ENCODE results near the gene GREB1. TPM values are rescaled to one million over a fixed set of nuclear protein-coding genes. Genes with fewer than 3 reads are reported as not detected.

GREB1 gene
- total RNA-seq, 4 donors from 2014 or later: 3.1 to 8.8 (median 6.5) TPM

DNA sequence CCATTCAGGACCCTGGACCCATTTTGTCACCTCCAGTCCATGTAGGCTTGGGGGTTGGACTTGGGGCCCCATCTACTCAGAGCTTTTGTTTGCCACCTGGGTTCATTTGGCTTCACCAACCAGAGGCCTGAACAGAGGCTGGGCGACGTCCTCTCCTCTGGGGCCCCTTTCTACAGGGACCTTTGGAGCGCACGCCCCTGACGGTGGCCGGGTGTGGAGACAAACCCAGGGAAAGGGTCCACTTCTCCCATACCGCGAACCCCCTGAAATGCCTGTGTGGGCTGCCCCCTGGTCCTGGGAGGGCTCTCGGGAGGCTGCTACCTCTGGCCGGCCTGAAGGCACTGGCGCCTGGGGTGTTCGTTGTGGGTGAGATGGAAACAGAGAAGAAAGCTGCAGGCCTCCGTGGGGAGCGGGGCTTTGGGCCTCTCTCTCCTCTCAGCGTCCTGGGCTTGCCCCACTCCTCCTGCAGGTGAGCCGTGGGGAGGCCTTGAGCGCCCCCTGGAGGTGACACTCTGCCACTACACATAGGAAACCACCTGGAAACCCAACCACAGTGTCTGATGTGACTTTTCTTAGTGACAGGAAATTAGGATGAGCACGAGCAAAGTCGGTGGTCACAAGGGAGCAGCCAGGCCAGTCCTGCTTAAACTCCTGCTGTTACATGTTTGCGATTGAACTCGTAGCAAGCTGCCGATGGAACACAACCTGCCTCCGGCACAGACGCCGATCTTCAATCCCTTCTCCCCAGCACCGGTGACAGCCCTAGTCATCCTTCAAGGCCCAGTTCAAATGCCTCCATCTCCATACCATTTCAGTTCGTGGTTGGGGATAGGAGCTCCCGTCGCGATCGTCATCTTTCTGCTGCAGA is 148.1 kb downstream of the GREB1 start:
- Histone ChIP-seq H3K4me3 (no peak overlapping the region), H3K27me3 (peaks cover 44% of the 10 kb centered on the region), H3K27ac (no peak overlapping the region), H3K9me3 (no peaks in the 10 kb centered on the region), H3K36me3 (no peaks in the 10 kb centered on the region), H3K4me1 (peaks cover 0 to 6% (median 0%) of the 10 kb centered on the region in 3 donors)
- TF ChIP-seq POLR2A (IDR thresholded peaks at IDR 0.05): no peak
- TF ChIP-seq, protein P1, sequence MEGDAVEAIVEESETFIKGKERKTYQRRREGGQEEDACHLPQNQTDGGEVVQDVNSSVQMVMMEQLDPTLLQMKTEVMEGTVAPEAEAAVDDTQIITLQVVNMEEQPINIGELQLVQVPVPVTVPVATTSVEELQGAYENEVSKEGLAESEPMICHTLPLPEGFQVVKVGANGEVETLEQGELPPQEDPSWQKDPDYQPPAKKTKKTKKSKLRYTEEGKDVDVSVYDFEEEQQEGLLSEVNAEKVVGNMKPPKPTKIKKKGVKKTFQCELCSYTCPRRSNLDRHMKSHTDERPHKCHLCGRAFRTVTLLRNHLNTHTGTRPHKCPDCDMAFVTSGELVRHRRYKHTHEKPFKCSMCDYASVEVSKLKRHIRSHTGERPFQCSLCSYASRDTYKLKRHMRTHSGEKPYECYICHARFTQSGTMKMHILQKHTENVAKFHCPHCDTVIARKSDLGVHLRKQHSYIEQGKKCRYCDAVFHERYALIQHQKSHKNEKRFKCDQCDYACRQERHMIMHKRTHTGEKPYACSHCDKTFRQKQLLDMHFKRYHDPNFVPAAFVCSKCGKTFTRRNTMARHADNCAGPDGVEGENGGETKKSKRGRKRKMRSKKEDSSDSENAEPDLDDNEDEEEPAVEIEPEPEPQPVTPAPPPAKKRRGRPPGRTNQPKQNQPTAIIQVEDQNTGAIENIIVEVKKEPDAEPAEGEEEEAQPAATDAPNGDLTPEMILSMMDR (IDR thresholded peaks at IDR 0.05): peak in 2 of 4 experiments; percentile 39 to 65
- WGBS, 2 donors (ENCODE audit: low coverage in 1 of 2): 63 to 72% methylated on average over 14 to 17 of the region's 31 CpGs
- no peak for ATAC-seq

DNA sequence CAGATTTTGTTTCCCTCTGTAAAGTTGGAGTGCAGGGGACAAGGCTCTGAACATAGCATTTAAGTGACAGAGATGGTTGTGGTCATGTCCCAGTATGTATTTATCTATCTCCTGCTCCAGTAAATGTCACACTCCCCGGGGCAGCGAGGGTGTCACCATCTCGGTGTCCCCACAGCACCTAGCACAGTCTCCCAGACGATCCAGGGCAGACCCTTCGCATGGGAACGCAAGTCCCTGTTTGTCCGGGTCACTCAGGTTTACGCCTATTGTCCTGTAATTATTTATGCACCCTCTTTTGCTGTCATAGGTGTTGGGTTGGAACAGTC is 148.7 kb downstream of the GREB1 start:
- Histone ChIP-seq H3K9me3 (no peaks in the 10 kb centered on the region), H3K27me3 (peaks cover 41% of the 10 kb centered on the region), H3K4me1 (peaks cover 0 to 8% (median 0%) of the 10 kb centered on the region in 3 donors), H3K36me3 (no peaks in the 10 kb centered on the region), H3K4me3 (no peak overlapping the region), H3K27ac (no peak overlapping the region)
- 83 to 89% methylated on average over 4 to 6 of the region's 8 CpGs for WGBS, 2 donors (ENCODE audit: low coverage in 1 of 2)
- ATAC-seq: no peak
- TF ChIP-seq, protein P1 (IDR thresholded peaks at IDR 0.05): no peak
- no peak for TF ChIP-seq POLR2AphosphoS5 (IDR thresholded peaks at IDR 0.05)

DNA sequence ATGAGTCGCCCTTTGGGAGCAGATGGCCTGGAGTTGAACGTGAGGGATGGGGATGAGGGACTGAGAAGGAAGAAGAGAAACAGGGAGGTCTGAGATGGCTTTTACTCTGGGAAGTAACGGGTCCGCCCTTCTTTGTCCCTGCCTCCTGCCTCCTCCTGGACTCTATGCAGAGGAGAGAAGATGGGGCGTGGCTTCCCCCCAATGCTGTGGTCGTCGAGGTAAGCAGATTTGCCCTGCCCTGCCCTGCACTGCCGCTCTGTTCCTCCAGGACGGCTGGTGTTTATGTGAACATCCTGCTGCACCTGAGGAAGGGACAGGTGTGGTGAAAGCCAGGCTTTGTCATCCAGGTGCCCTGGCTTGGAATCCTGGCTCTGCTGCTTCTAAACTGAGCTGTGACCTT is 149.6 kb downstream of the GREB1 start:
- WGBS, 2 donors (ENCODE audit: low coverage in 1 of 2): 47 to 71% methylated on average over 3 to 7 of the region's 9 CpGs

DNA sequence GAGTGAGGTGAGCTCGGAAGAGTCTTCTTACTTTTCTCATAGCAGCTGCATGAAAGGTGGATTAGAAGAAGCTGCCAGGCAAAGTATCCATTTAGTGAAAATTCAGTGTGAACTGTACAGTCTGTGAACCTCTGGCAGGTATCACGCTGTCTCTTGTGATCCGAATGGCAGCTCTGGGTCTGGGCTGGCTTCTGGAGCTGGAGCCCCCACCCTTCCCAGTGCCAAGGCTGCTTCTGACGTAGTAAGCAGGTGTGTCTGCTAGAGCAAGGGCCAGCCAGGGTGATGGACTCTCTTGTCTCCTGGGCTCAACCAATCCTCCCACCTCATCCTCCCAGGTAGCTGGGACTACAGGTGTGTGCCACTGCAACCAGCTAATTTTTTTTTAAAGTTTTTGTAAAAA is 150.1 kb downstream of the GREB1 start:
- Histone ChIP-seq H3K36me3 (no peaks in the 10 kb centered on the region), H3K4me3 (no peak overlapping the region), H3K27ac (no peak overlapping the region), H3K27me3 (peaks cover 30% of the 10 kb centered on the region), H3K9me3 (no peaks in the 10 kb centered on the region), H3K4me1 (peaks cover 3 to 22% (median 4%) of the 10 kb centered on the region in 3 donors)
- no peak for ATAC-seq
- 73 to 90% methylated on average over 2 to 3 of the region's 4 CpGs for WGBS, 2 donors (ENCODE audit: low coverage in 1 of 2)
- TF ChIP-seq, protein P1 (IDR thresholded peaks at IDR 0.05): no peak
- no peak for TF ChIP-seq EP300 (IDR thresholded peaks at IDR 0.05)
- no peak for TF ChIP-seq POLR2AphosphoS5 (IDR thresholded peaks at IDR 0.05)
- no peak for TF ChIP-seq POLR2A (IDR thresholded peaks at IDR 0.05)

More for the DNA sequence above, 149.6 kb downstream of the GREB1 start:
- Histone ChIP-seq H3K9me3 (no peaks in the 10 kb centered on the region), H3K4me1 (peaks cover 0 to 17% (median 0%) of the 10 kb centered on the region in 3 donors), H3K4me3 (no peak overlapping the region), H3K27ac (no peak overlapping the region), H3K27me3 (peaks cover 35% of the 10 kb centered on the region), H3K36me3 (no peaks in the 10 kb centered on the region)
- TF ChIP-seq, protein P1 (IDR thresholded peaks at IDR 0.05): no peak
- no peak for TF ChIP-seq POLR2AphosphoS5 (IDR thresholded peaks at IDR 0.05)
- TF ChIP-seq EP300 (IDR thresholded peaks at IDR 0.05): no peak
- TF ChIP-seq POLR2A (IDR thresholded peaks at IDR 0.05): no peak
- ATAC-seq: no peak

DNA sequence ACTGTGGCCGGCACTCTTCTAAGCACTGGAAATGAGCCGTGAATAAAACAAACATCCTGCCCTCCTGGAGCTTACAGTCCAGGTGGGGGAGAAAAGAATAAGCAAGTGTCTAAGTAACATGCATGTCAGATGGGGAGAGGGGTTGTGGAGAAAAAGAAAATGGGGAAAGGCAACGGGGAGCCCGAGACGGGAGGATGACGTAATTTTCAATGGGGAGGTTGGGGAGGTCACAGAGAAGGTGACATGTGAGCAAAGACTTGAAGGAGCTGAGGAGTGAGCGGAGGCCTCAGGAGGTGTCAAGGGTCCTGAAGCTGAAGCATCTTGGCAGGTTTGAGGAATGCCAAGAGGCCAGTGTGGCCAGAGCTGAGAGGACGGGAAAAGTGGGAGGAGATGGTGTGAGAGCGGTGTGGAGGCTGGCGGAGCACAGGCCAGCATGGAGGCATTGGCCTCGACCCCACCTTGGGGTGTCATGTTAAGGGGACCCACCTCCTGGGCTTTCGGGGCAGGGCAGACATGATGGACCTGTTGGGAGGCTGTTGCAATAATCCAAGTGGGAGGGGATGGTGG is 151.1 kb downstream of the GREB1 start:
- H3K36me3 ChIP-seq: no peaks in the 10 kb centered on the region
- H3K27ac ChIP-seq: no peak overlapping the region
- no peak for ATAC-seq
- H3K4me1 ChIP-seq: peaks cover 4 to 28% (median 5%) of the 10 kb centered on the region in 3 donors
- H3K9me3 ChIP-seq: no peaks in the 10 kb centered on the region
- 78 to 88% methylated on average over 11 of the region's 12 CpGs for WGBS, 2 donors (ENCODE audit: low coverage in 1 of 2)
- TF ChIP-seq EP300 (IDR thresholded peaks at IDR 0.05): no peak
- TF ChIP-seq POLR2AphosphoS5 (IDR thresholded peaks at IDR 0.05): no peak
- TF ChIP-seq, protein P1 (IDR thresholded peaks at IDR 0.05): no peak
- no peak for TF ChIP-seq POLR2A (IDR thresholded peaks at IDR 0.05)
- H3K27me3 ChIP-seq: peaks cover 23% of the 10 kb centered on the region
- no peak overlapping the region for H3K4me3 ChIP-seq

Measured in gastroesophageal sphincter (tissue), 4 donors.